Epithelial cell of esophagus (primary cell): ENCODE measurements around the gene SLC4A5.
A peak's percentile ranks its signal among the peaks of the same experiment; 100 is the strongest.
"Not testable (repeated sequence)": the region's sequence is repeated elsewhere in the genome, so short reads cannot be mapped to it uniquely, and the experiment has no call there.

Source experiments
- DNase-seq: peaks from one replicate; pipeline ENCODE4 v3.0.0; 2010; ENCODE audit warnings: low read depth
- H3K4me3 ChIP-seq: 2 replicates; pipeline ENCODE4 v1.5.1; 2011; ENCODE audit warnings: mild to moderate bottlenecking, low read length, control low read depth
- CTCF ChIP-seq: IDR thresholded peaks from 2 replicates; pipeline ENCODE4 v1.5.1; 2011; ENCODE audit warnings: low read depth, mild to moderate bottlenecking, low read length, control low read depth, inconsistent platforms; ENCODE audit not compliant: insufficient read depth; ENCODE audit errors: missing control alignments

Gene SLC4A5

GRCh38 chr2:74347742-74348141, 4.5 kb upstream of the SLC4A5 start:
- TF ChIP-seq CTCF: no peak
- peak; percentile 35 for DNase-seq
- no peak overlapping the region for H3K4me3 ChIP-seq

- no peak overlapping the region for H3K4me3 ChIP-seq
- no peak for TF ChIP-seq CTCF
- DNase-seq: no peak
These were observed 4.1 kb upstream of the SLC4A5 start for GRCh38 chr2:74347303-74347702.

- no peak overlapping the region for H3K4me3 ChIP-seq
- no peak for DNase-seq
- TF ChIP-seq CTCF: no peak
These were observed 2.2 kb upstream of the SLC4A5 start for GRCh38 chr2:74345272-74345943.

- not testable (repeated sequence) for H3K4me3 ChIP-seq
- DNase-seq: peak; percentile 44
These were observed 7.0 kb downstream of the SLC4A5 start for GRCh38 chr2:74336227-74336626.

GRCh38 chr2:74334931-74335333, 8.3 kb downstream of the SLC4A5 start:
- H3K4me3 ChIP-seq: no peak overlapping the region
- peak; percentile 98 for TF ChIP-seq CTCF
- peak; percentile 77 for DNase-seq

GRCh38 chr2:74333896-74334586, 9.2 kb downstream of the SLC4A5 start:
- H3K4me3 ChIP-seq: no peak overlapping the region
- no peak for DNase-seq

GRCh38 chr2:74333175-74333574, 10.0 kb downstream of the SLC4A5 start:
- DNase-seq: peak; percentile 59
- peak; percentile 57 for TF ChIP-seq CTCF
- no peak overlapping the region for H3K4me3 ChIP-seq

More at GRCh38 chr2:74333896-74334586, 9.2 kb downstream of the SLC4A5 start:
- TF ChIP-seq CTCF: no peak
